Keratinocyte (primary cell): ENCODE data around the gene UNC93A.

ENCODE experiments used
- EZH2 ChIP-seq: IDR thresholded peaks from one replicate; pipeline ENCODE4 v1.6.1; 2012; ENCODE audit warnings: inconsistent platforms, mild to moderate bottlenecking, low read length, moderate library complexity
- TF ChIP-seq, protein P1 (sequence below), 3 experiments: IDR thresholded peaks in 1 of 3; conservative IDR thresholded peaks in 1 of 3; optimal IDR thresholded peaks in 1 of 3; 2 replicates in 2 of 3; 3 replicates in 1 of 3; pipeline versions ENCODE3 to v1.5.1; 2011; ENCODE audit warnings: low read length in 3 of 3, mild to moderate bottlenecking in 3 of 3, moderate library complexity in 2 of 3, control low read depth in 1 of 3, inconsistent platforms in 1 of 3; ENCODE audit not compliant: insufficient read depth in 2 of 3; ENCODE audit errors: extremely low read depth in 1 of 3

DNA sequence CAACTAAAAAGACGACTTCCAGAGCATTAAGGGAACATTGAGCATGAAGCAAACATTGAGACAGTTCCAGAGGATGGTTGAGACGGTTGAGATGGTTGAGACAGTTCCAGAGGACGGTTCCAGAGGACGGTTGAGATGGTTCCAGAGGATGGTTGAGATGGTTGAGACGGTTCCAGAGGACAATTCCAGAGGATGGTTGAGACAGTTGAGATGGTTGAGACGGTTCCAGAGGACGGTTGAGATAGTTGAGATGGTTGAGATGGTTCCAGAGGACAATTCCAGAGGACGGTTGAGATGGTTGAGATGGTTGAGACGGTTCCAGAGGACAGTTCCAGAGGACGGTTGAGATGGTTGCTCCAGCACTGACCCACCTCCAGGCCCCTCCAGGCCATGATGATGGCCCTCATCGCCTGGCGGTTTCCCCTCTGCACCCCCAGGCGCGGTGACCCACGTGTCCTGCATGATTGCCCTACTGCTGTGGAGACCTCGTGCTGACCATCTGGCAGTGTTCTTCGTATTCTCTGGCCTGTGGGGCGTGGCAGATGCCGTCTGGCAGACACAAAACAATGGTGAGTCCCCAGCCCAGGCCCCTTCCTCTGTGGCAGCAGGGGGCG is 16.3 kb downstream of the UNC93A start:
- TF ChIP-seq, protein P1, sequence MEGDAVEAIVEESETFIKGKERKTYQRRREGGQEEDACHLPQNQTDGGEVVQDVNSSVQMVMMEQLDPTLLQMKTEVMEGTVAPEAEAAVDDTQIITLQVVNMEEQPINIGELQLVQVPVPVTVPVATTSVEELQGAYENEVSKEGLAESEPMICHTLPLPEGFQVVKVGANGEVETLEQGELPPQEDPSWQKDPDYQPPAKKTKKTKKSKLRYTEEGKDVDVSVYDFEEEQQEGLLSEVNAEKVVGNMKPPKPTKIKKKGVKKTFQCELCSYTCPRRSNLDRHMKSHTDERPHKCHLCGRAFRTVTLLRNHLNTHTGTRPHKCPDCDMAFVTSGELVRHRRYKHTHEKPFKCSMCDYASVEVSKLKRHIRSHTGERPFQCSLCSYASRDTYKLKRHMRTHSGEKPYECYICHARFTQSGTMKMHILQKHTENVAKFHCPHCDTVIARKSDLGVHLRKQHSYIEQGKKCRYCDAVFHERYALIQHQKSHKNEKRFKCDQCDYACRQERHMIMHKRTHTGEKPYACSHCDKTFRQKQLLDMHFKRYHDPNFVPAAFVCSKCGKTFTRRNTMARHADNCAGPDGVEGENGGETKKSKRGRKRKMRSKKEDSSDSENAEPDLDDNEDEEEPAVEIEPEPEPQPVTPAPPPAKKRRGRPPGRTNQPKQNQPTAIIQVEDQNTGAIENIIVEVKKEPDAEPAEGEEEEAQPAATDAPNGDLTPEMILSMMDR (optimal IDR thresholded peaks at IDR 0.05 in 1 of 3, IDR thresholded peaks at IDR 0.05 in 1 of 3, conservative IDR thresholded peaks at IDR 0.05 in 1 of 3; ENCODE audit: extremely low read depth in 1 of 3, insufficient read depth in 2 of 3, low read length in 3 of 3): no peak
- TF ChIP-seq EZH2: no peak
